GM12878 (cell line): Measurements from ENCODE around the gene TIE1. TPM values are rescaled to one million over a fixed set of nuclear protein-coding genes. Genes with fewer than 3 reads are reported as not detected.

Experiments used
- ATAC-seq: fragments of 200-7000 bp; cut with Tn5 transposase; 3 replicates; pipeline ENCODE4 v1.9.1; 2020; ENCODE audit warnings: mild to moderate bottlenecking, moderate library complexity
- BruUV-seq: library from RNA; stranded (reverse); fragments of 400-500 nt; replicated peaks from 2 replicates; lab custom pipeline; 2021; lab: Mats Ljungman, UMichigan
- CTCF ChIA-PET: fragments of 300-600 bp; sonication (Branson Sonifier 250); formaldehyde crosslinking; extraction: SDS; loops from one replicate; lab custom pipeline; 2021; ENCODE audit warnings: inconsistent platforms; lab: Yijun Ruan, JAX
- POLR2A ChIA-PET: fragments of 350-600 bp; formaldehyde crosslinking; extraction: SDS; loops from one replicate; lab custom pipeline; 2021; ENCODE audit warnings: inconsistent platforms; lab: Charles Lee
- RAD21 ChIA-PET: fragments of 300-600 bp; sonication (Branson Sonifier 250); formaldehyde crosslinking; loops from one replicate; lab custom pipeline; 2023; ENCODE audit warnings: antibody characterized with exemption; ENCODE audit not compliant: unreplicated experiment; lab: Charles Lee
- SMC1A ChIA-PET: fragments of 300-600 bp; sonication (Branson Sonifier 250); formaldehyde crosslinking; loops from one replicate; lab custom pipeline; 2023; ENCODE audit not compliant: unreplicated experiment, uncharacterized antibody; lab: Charles Lee
- DNase-seq: peaks from one replicate; pipeline ENCODE4 v3.0.0-alpha.2; 2011; ENCODE audit warnings: low read depth, low spot score
- FAIRE-seq: peaks from 3 replicates; lab custom pipeline; 2011; peaks lifted over from hg19 to GRCh38; lab: Jason Lieb, UNC
- H2AFZ ChIP-seq: 2 replicates; pipeline ENCODE4 v1.6.0; 2011; ENCODE audit warnings: low read depth, low read length, control low read depth; ENCODE audit not compliant: control insufficient read depth
- H3K27ac ChIP-seq: 2 replicates; pipeline ENCODE4 v1.5.1; 2011; ENCODE audit warnings: control low read depth; ENCODE audit not compliant: control insufficient read depth, insufficient read depth
- H3K27me3 ChIP-seq, 2 experiments: replicated peaks in 1 of 2; 2 replicates each; pipeline versions ENCODE4 v1.6.0 to v1.6.1; 2011; ENCODE audit warnings: low read length in 1 of 2; ENCODE audit not compliant: control insufficient read depth in 2 of 2, insufficient read depth in 2 of 2
- H3K36me3 ChIP-seq, 2 experiments: 2 replicates each; pipeline ENCODE4 v1.5.1; 2011; ENCODE audit warnings: low read length in 1 of 2; ENCODE audit not compliant: control insufficient read depth in 2 of 2, insufficient read depth in 2 of 2
- H3K4me1 ChIP-seq: 2 replicates; pipeline ENCODE4 v1.6.1; 2011; ENCODE audit warnings: mild to moderate bottlenecking, low read length, moderate library complexity, mixed read lengths; ENCODE audit not compliant: control insufficient read depth, insufficient read depth
- H3K4me2 ChIP-seq: 2 replicates; pipeline ENCODE4 v1.6.0; 2011; ENCODE audit warnings: control low read depth; ENCODE audit not compliant: control insufficient read depth, insufficient read depth
- H3K4me3 ChIP-seq: fragments of 200-600 bp; sonication (generic); 2 replicates; pipeline ENCODE4 v1.5.1; 2016
- H3K79me2 ChIP-seq: 2 replicates; pipeline ENCODE4 v1.6.0; 2011; ENCODE audit warnings: low read length; ENCODE audit not compliant: control insufficient read depth, insufficient read depth
- H3K9ac ChIP-seq: 2 replicates; pipeline ENCODE4 v1.8.0; 2011; ENCODE audit warnings: low read length, control low read depth, mixed read lengths; ENCODE audit not compliant: control insufficient read depth, insufficient read depth
- H3K9me3 ChIP-seq: replicated peaks from 3 replicates; pipeline ENCODE4 v1.5.1; 2011; ENCODE audit warnings: mild to moderate bottlenecking, low read length; ENCODE audit not compliant: control insufficient read depth, insufficient read depth
- H4K20me1 ChIP-seq: 2 replicates; pipeline ENCODE4 v1.6.0; 2011; ENCODE audit not compliant: control insufficient read depth, insufficient read depth
- E2F8 ChIP-seq: fragments of 450-650 bp; IDR thresholded peaks from 2 replicates; pipeline ENCODE4 v1.6.1; 2018; ENCODE audit warnings: mild to moderate bottlenecking, low read depth, moderate library complexity; ENCODE audit not compliant: partially characterized antibody
- KDM1A ChIP-seq: fragments of 200-600 bp; sonication (generic); IDR thresholded peaks from 2 replicates; pipeline ENCODE4 v1.6.1; 2016; ENCODE audit warnings: borderline replicate concordance
- NFYB ChIP-seq: IDR thresholded peaks from 2 replicates; pipeline ENCODE4 v1.6.1; 2011; ENCODE audit warnings: low read depth, mild to moderate bottlenecking, low read length, improper control_type of control experiment, moderate library complexity; ENCODE audit not compliant: insufficient read depth
- PAX8 ChIP-seq: fragments of 450-650 bp; IDR thresholded peaks from 2 replicates; pipeline ENCODE4 v1.6.1; 2017; ENCODE audit warnings: mild to moderate bottlenecking, moderate library complexity
- PML ChIP-seq: IDR thresholded peaks from 2 replicates; pipeline ENCODE4 v1.6.1; 2012; ENCODE audit warnings: low read length, inconsistent platforms
- POLR2A ChIP-seq: IDR thresholded peaks from 2 replicates; pipeline ENCODE4 v1.6.1; 2011; ENCODE audit warnings: low read depth, mild to moderate bottlenecking, low read length
- SRF ChIP-seq, 2 experiments: IDR thresholded peaks; 2 replicates each; pipeline ENCODE4 v1.6.1; 2011; ENCODE audit warnings: low read depth in 2 of 2, low read length in 2 of 2, mild to moderate bottlenecking in 1 of 2, moderate library complexity in 1 of 2
- ZBTB4 ChIP-seq: fragments of 450-650 bp; formaldehyde crosslinking; IDR thresholded peaks from 2 replicates; pipeline ENCODE4 v1.4.0; 2022; ENCODE audit warnings: mild to moderate bottlenecking, moderate library complexity
- ZZZ3 ChIP-seq: IDR thresholded peaks from 2 replicates; pipeline ENCODE4 v1.6.1; 2011; ENCODE audit warnings: low read depth; ENCODE audit not compliant: control insufficient read depth, insufficient read length
- WGBS: methylation state at CpG from one replicate; pipeline ENCODE4 v1.1.6; 2016; ENCODE audit warnings: low lambda C conversion rate; ENCODE audit not compliant: insufficient replicate concordance, insufficient coverage; ENCODE audit errors: missing lambda C conversion rate; 5-methylcytosine and 5-hydroxymethylcytosine counted together
- in situ Hi-C: fragments of 300-500 bp; cut with MboI; formaldehyde crosslinking; loops from 9 replicates; pipeline ENCODE4 v1.14.3; 2018; ENCODE audit warnings: mixed read lengths
- intact Hi-C: fragments of 100-400 bp; cut with micrococcal nuclease; formaldehyde crosslinking; loops from one replicate; pipeline ENCODE4 v1.14.2; 2022; ENCODE audit not compliant: unreplicated experiment
- polyA plus RNA-seq, 11 experiments: library from polyadenylated mRNA; depleted of rRNA in 4 of 11; unstranded in 6 of 11; stranded (reverse) in 5 of 11; fragments of >200 nt; fragmentation: Nextera tagmentation in 4 of 11; fragmentation: Illumina TruSeq in 1 of 11; extraction: Ambion mirVana in 4 of 11; extraction: Trizol in 1 of 11; gene quantifications; 1 replicate in 1 of 11; 2 replicates in 10 of 11; pipeline versions ENCODE4 v1.2.1 to v1.2.3, GENCODE V29; 2011 to 2016; ENCODE audit warnings: inconsistent platforms in 2 of 11, missing spikeins in 2 of 11, low read depth in 1 of 11
- total RNA-seq, 4 experiments: library from RNA; depleted of rRNA in 3 of 4; stranded (reverse); fragments of >200 nt in 3 of 4; fragmentation: Illumina TruSeq in 1 of 4; extraction: Trizol in 1 of 4; gene quantifications; 2 replicates each; pipeline versions ENCODE4 v1.2.1 to v1.2.3, GENCODE V29; 2013 to 2021

Gene TIE1
- total and polyA plus RNA-seq, 10 of the 15 experiments (the other 5 are each of a cell fraction or from before 2014, with no cell fraction given), result 0.26 to 3.9 (median 1.3) TPM

DNA sequence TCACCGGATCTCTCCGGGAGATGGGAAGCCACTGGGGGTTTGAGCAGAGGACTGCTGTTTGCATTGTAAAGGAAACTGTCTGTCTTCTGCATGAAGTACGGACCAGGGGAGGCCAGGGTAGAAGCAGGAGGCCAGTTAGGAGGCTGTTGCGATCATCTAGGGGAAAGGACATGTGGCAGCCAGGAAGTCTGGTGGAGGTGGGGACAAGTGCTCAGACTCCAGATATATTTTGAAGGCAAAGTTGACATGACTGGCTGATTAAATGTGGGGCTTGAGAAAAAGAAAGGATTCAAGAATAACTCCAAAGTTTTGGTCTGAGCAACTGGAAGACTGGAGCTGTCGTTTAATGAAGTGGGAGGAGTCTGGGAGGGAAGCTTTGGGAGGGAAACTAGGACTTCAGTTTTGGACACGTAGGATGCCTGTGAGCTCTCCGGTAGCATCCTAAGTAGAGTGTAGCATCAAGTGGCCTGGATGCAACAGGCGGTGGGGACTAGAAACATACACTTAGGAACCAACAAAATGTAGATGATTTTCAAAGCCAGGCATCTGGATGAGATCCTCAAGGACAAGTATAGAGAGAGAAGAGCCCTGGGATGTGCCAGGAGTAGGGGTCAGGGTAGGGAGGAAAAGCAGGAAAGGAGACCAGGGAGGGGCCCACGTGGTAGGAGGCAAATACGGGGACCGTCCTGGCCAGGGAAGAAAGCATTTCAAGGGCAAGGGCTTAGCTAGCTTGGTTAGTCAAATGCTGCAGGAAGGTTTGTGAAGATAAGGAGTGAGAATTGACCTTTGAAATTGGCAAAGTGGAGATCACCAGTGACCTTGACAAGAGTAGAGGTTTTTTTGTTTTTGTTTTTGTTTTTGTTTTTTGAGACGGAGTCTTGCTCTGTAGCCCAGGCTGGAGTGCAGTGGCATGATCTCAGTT, 11.7 kb upstream of the TIE1 start:
- no peaks in the 10 kb centered on the region for H3K36me3 ChIP-seq
- RAD21 ChIA-PET, result interaction anchor here (1.4 kb wide), 1 partner anchor 49 kb away, joined by 4 read pairs; no protein-coding TSS in a partner anchor
- BruUV-seq, result no TSS peak
- CTCF ChIA-PET, result interaction anchor here (1.1 kb wide), 1 partner anchor 27 kb away, joined by 3 read pairs; no protein-coding TSS in a partner anchor
- WGBS, result 52% methylated on average over 12 of the region's 12 CpGs
- H3K4me2 ChIP-seq, result no peak overlapping the region
- H3K4me1 ChIP-seq, result no peaks in the 10 kb centered on the region
- intact Hi-C loops, result no loop called here
- H3K79me2 ChIP-seq, result no peaks in the 10 kb centered on the region
- H3K9me3 ChIP-seq, result no peaks in the 10 kb centered on the region
- no peaks in the 10 kb centered on the region; a peak in 2 of 4 replicates for H3K27me3 ChIP-seq
- TF ChIP-seq E2F8, result no peak
- TF ChIP-seq SRF (IDR thresholded peaks at IDR 0.05; ENCODE audit: low read depth in 2 of 2, low read length in 2 of 2), result no peak
- TF ChIP-seq ZZZ3, result no peak
- TF ChIP-seq NFYB, result no peak
- no peak for TF ChIP-seq POLR2A
- TF ChIP-seq PML, result no peak
- TF ChIP-seq KDM1A, result no peak
- TF ChIP-seq PAX8, result no peak
- TF ChIP-seq ZBTB4 (CRISPR knock-in tag), result no peak
- TF ChIP-seq, all 136 proteins: peak for 0
- Histone ChIP-seq H3K4me3 (no peak overlapping the region), H4K20me1 (no peaks in the 10 kb centered on the region), H3K9ac (no peak overlapping the region), H2AFZ (no peak overlapping the region), H3K27ac (no peak overlapping the region)
- FAIRE-seq (no peak), DNase-seq (no peak), ATAC-seq (no peak)
- in situ Hi-C loops, result no loop called here
- ChIA-PET SMC1A (interaction anchor here (1.5 kb wide), 1 partner anchor 46 kb away, joined by 4 read pairs; no protein-coding TSS in a partner anchor), POLR2A (interaction anchor here (0.6 kb wide), 1 partner anchor 66 kb away, joined by 5 read pairs; no protein-coding TSS in a partner anchor)
